ENCODE data around the gene PPM1L.

The PPM1L gene

GRCh38 chr3:161016417-161017313, 260.6 kb downstream of the PPM1L start:
- Histone ChIP-seq H3K36me3 (ENCODE audit: control insufficient read depth, insufficient read depth, low read length) (no peaks in the 10 kb centered on the region), H3K27me3 (replicated peaks; ENCODE audit: control insufficient read depth, insufficient read depth, low read length) (no peaks in the 10 kb centered on the region), H3K4me3 (replicated peaks; ENCODE audit: low read depth, low read length) (no peak overlapping the region)
- no peak for TF ChIP-seq CTCF (IDR thresholded peaks at IDR 0.05; ENCODE audit: insufficient read depth, low read length, poor library complexity, severe bottlenecking)
- DNase-seq (ENCODE audit: extremely low read depth, insufficient read length) = no peak

- H3K4me3 ChIP-seq (replicated peaks; ENCODE audit: low read depth, low read length) = no peak overlapping the region
- no peaks in the 10 kb centered on the region for H3K36me3 ChIP-seq (ENCODE audit: control insufficient read depth, insufficient read depth, low read length)
- no peaks in the 10 kb centered on the region for H3K27me3 ChIP-seq (replicated peaks; ENCODE audit: control insufficient read depth, insufficient read depth, low read length)
- no peak for TF ChIP-seq CTCF (IDR thresholded peaks at IDR 0.05; ENCODE audit: insufficient read depth, low read length, poor library complexity, severe bottlenecking)
- DNase-seq (ENCODE audit: extremely low read depth, insufficient read length) = no peak
Observed at GRCh38 chr3:161017971-161018370, 261.9 kb downstream of the PPM1L start.

GRCh38 chr3:161020256-161020655, 264.2 kb downstream of the PPM1L start:
- TF ChIP-seq CTCF (IDR thresholded peaks at IDR 0.05; ENCODE audit: insufficient read depth, low read length, poor library complexity, severe bottlenecking) = no peak
- no peak for DNase-seq (ENCODE audit: extremely low read depth, insufficient read length)
- Histone ChIP-seq H3K4me3 (replicated peaks; ENCODE audit: low read depth, low read length) (no peak overlapping the region), H3K27me3 (replicated peaks; ENCODE audit: control insufficient read depth, insufficient read depth, low read length) (no peaks in the 10 kb centered on the region), H3K36me3 (ENCODE audit: control insufficient read depth, insufficient read depth, low read length) (no peaks in the 10 kb centered on the region)

GRCh38 chr3:161025911-161026310, 269.9 kb downstream of the PPM1L start:
- Histone ChIP-seq H3K4me3 (replicated peaks; ENCODE audit: low read depth, low read length) (no peak overlapping the region), H3K36me3 (ENCODE audit: control insufficient read depth, insufficient read depth, low read length) (no peaks in the 10 kb centered on the region), H3K27me3 (replicated peaks; ENCODE audit: control insufficient read depth, insufficient read depth, low read length) (no peaks in the 10 kb centered on the region)
- TF ChIP-seq CTCF (IDR thresholded peaks at IDR 0.05; ENCODE audit: insufficient read depth, low read length, poor library complexity, severe bottlenecking) = no peak
- DNase-seq (ENCODE audit: extremely low read depth, insufficient read length) = no peak

- no peak for DNase-seq (ENCODE audit: extremely low read depth, insufficient read length)
- no peak overlapping the region for H3K4me3 ChIP-seq (replicated peaks; ENCODE audit: low read depth, low read length)
- no peaks in the 10 kb centered on the region for H3K27me3 ChIP-seq (replicated peaks; ENCODE audit: control insufficient read depth, insufficient read depth, low read length)
- H3K36me3 ChIP-seq (ENCODE audit: control insufficient read depth, insufficient read depth, low read length) = no peaks in the 10 kb centered on the region
- TF ChIP-seq CTCF (IDR thresholded peaks at IDR 0.05; ENCODE audit: insufficient read depth, low read length, poor library complexity, severe bottlenecking) = no peak
Observed at GRCh38 chr3:161026612-161027510, 270.8 kb downstream of the PPM1L start.
